GM12878 (cell line): ENCODE data around the gene ADGRB2. TPM values are rescaled to one million over a fixed set of nuclear protein-coding genes. Genes with fewer than 3 reads are reported as not detected.

Experiments used
- ATAC-seq: fragments of 200-7000 bp; cut with Tn5 transposase; 3 replicates; pipeline ENCODE4 v1.9.1; 2020; ENCODE audit warnings: mild to moderate bottlenecking, moderate library complexity
- BruUV-seq: library from RNA; stranded (reverse); fragments of 400-500 nt; replicated peaks from 2 replicates; lab custom pipeline; 2021; lab: Mats Ljungman, UMichigan
- CTCF ChIA-PET: fragments of 300-600 bp; sonication (Branson Sonifier 250); formaldehyde crosslinking; extraction: SDS; loops from one replicate; lab custom pipeline; 2021; ENCODE audit warnings: inconsistent platforms; lab: Yijun Ruan, JAX
- POLR2A ChIA-PET: fragments of 350-600 bp; formaldehyde crosslinking; extraction: SDS; loops from one replicate; lab custom pipeline; 2021; ENCODE audit warnings: inconsistent platforms; lab: Charles Lee
- RAD21 ChIA-PET: fragments of 300-600 bp; sonication (Branson Sonifier 250); formaldehyde crosslinking; loops from one replicate; lab custom pipeline; 2023; ENCODE audit warnings: antibody characterized with exemption; ENCODE audit not compliant: unreplicated experiment; lab: Charles Lee
- SMC1A ChIA-PET: fragments of 300-600 bp; sonication (Branson Sonifier 250); formaldehyde crosslinking; loops from one replicate; lab custom pipeline; 2023; ENCODE audit not compliant: unreplicated experiment, uncharacterized antibody; lab: Charles Lee
- DNase-seq: peaks from one replicate; pipeline ENCODE4 v3.0.0-alpha.2; 2011; ENCODE audit warnings: low read depth, low spot score
- FAIRE-seq: peaks from 3 replicates; lab custom pipeline; 2011; peaks lifted over from hg19 to GRCh38; lab: Jason Lieb, UNC
- H2AFZ ChIP-seq: 2 replicates; pipeline ENCODE4 v1.6.0; 2011; ENCODE audit warnings: low read depth, low read length, control low read depth; ENCODE audit not compliant: control insufficient read depth
- H3K27ac ChIP-seq: 2 replicates; pipeline ENCODE4 v1.5.1; 2011; ENCODE audit warnings: control low read depth; ENCODE audit not compliant: control insufficient read depth, insufficient read depth
- H3K27me3 ChIP-seq, 2 experiments: replicated peaks in 1 of 2; 2 replicates each; pipeline versions ENCODE4 v1.6.0 to v1.6.1; 2011; ENCODE audit warnings: low read length in 1 of 2; ENCODE audit not compliant: control insufficient read depth in 2 of 2, insufficient read depth in 2 of 2
- H3K36me3 ChIP-seq, 2 experiments: 2 replicates each; pipeline ENCODE4 v1.5.1; 2011; ENCODE audit warnings: low read length in 1 of 2; ENCODE audit not compliant: control insufficient read depth in 2 of 2, insufficient read depth in 2 of 2
- H3K4me1 ChIP-seq: 2 replicates; pipeline ENCODE4 v1.6.1; 2011; ENCODE audit warnings: mild to moderate bottlenecking, low read length, moderate library complexity, mixed read lengths; ENCODE audit not compliant: control insufficient read depth, insufficient read depth
- H3K4me2 ChIP-seq: 2 replicates; pipeline ENCODE4 v1.6.0; 2011; ENCODE audit warnings: control low read depth; ENCODE audit not compliant: control insufficient read depth, insufficient read depth
- H3K4me3 ChIP-seq: fragments of 200-600 bp; sonication (generic); 2 replicates; pipeline ENCODE4 v1.5.1; 2016
- H3K79me2 ChIP-seq: 2 replicates; pipeline ENCODE4 v1.6.0; 2011; ENCODE audit warnings: low read length; ENCODE audit not compliant: control insufficient read depth, insufficient read depth
- H3K9ac ChIP-seq: 2 replicates; pipeline ENCODE4 v1.8.0; 2011; ENCODE audit warnings: low read length, control low read depth, mixed read lengths; ENCODE audit not compliant: control insufficient read depth, insufficient read depth
- H3K9me3 ChIP-seq: replicated peaks from 3 replicates; pipeline ENCODE4 v1.5.1; 2011; ENCODE audit warnings: mild to moderate bottlenecking, low read length; ENCODE audit not compliant: control insufficient read depth, insufficient read depth
- H4K20me1 ChIP-seq: 2 replicates; pipeline ENCODE4 v1.6.0; 2011; ENCODE audit not compliant: control insufficient read depth, insufficient read depth
- CBFB ChIP-seq: IDR thresholded peaks from 2 replicates; pipeline ENCODE4 v1.6.1; 2016; ENCODE audit warnings: antibody characterized with exemption, low read depth
- CBX5 ChIP-seq: sonication (generic); IDR thresholded peaks from 2 replicates; pipeline ENCODE4 v1.6.1; 2016; ENCODE audit warnings: low read depth, moderate library complexity, mild to moderate bottlenecking, inconsistent platforms
- MTA2 ChIP-seq: fragments of 450-650 bp; IDR thresholded peaks from 2 replicates; pipeline ENCODE4 v1.6.1; 2016; ENCODE audit warnings: low read depth, mild to moderate bottlenecking, moderate library complexity
- MXI1 ChIP-seq: fragments of 150-350 bp; IDR thresholded peaks from 2 replicates; pipeline ENCODE4 v1.6.1; 2011; ENCODE audit warnings: low read depth, mild to moderate bottlenecking, inconsistent platforms, low read length, improper control_type of control experiment
- NFIC ChIP-seq: IDR thresholded peaks from 2 replicates; pipeline ENCODE4 v1.6.1; 2012; ENCODE audit warnings: low read depth, mild to moderate bottlenecking, inconsistent platforms, low read length, moderate library complexity
- SIX5 ChIP-seq: IDR thresholded peaks from 2 replicates; pipeline ENCODE4 v1.6.1; 2011; ENCODE audit warnings: mild to moderate bottlenecking, low read depth, low read length, moderate library complexity; ENCODE audit not compliant: severe bottlenecking
- ZNF24 ChIP-seq: fragments of 450-650 bp; IDR thresholded peaks from 2 replicates; pipeline ENCODE4 v1.6.1; 2017; ENCODE audit warnings: antibody characterized with exemption, mild to moderate bottlenecking
- ZNF384 ChIP-seq: IDR thresholded peaks from 2 replicates; pipeline ENCODE4 v1.6.1; 2012; ENCODE audit warnings: low read depth, mild to moderate bottlenecking, low read length, improper control_type of control experiment, borderline replicate concordance
- WGBS: methylation state at CpG from one replicate; pipeline ENCODE4 v1.1.6; 2016; ENCODE audit warnings: low lambda C conversion rate; ENCODE audit not compliant: insufficient replicate concordance, insufficient coverage; ENCODE audit errors: missing lambda C conversion rate; 5-methylcytosine and 5-hydroxymethylcytosine counted together
- in situ Hi-C: fragments of 300-500 bp; cut with MboI; formaldehyde crosslinking; loops from 9 replicates; pipeline ENCODE4 v1.14.3; 2018; ENCODE audit warnings: mixed read lengths
- intact Hi-C: fragments of 100-400 bp; cut with micrococcal nuclease; formaldehyde crosslinking; loops from one replicate; pipeline ENCODE4 v1.14.2; 2022; ENCODE audit not compliant: unreplicated experiment
- polyA plus RNA-seq, 11 experiments: library from polyadenylated mRNA; depleted of rRNA in 4 of 11; unstranded in 6 of 11; stranded (reverse) in 5 of 11; fragments of >200 nt; fragmentation: Nextera tagmentation in 4 of 11; fragmentation: Illumina TruSeq in 1 of 11; extraction: Ambion mirVana in 4 of 11; extraction: Trizol in 1 of 11; gene quantifications; 1 replicate in 1 of 11; 2 replicates in 10 of 11; pipeline versions ENCODE4 v1.2.1 to v1.2.3, GENCODE V29; 2011 to 2016; ENCODE audit warnings: inconsistent platforms in 2 of 11, missing spikeins in 2 of 11, low read depth in 1 of 11
- total RNA-seq, 4 experiments: library from RNA; depleted of rRNA in 3 of 4; stranded (reverse); fragments of >200 nt in 3 of 4; fragmentation: Illumina TruSeq in 1 of 4; extraction: Trizol in 1 of 4; gene quantifications; 2 replicates each; pipeline versions ENCODE4 v1.2.1 to v1.2.3, GENCODE V29; 2013 to 2021
- TF ChIP-seq, protein P1 (sequence below): IDR thresholded peaks from 2 replicates; pipeline ENCODE4 v1.6.1; 2011; ENCODE audit warnings: mild to moderate bottlenecking, low read depth, low read length, moderate library complexity; ENCODE audit not compliant: insufficient replicate concordance

Gene ADGRB2
- total and polyA plus RNA-seq, 10 of the 15 experiments (the other 5 are each of a cell fraction or from before 2014, with no cell fraction given) = 0.11 to 0.33 (median 0.18) TPM; not detected in 4

GRCh38 chr1:31787261-31787660 lies 23.1 kb upstream of the ADGRB2 start:
- no TSS peak for BruUV-seq
- Histone ChIP-seq H3K4me1 (peaks cover 19% of the 10 kb centered on the region), H3K9ac (no peak overlapping the region), H3K4me3 (no peak overlapping the region), H3K79me2 (no peaks in the 10 kb centered on the region), H3K9me3 (no peaks in the 10 kb centered on the region), H3K27ac (no peak overlapping the region), H3K27me3 (no peaks in the 10 kb centered on the region)
- SMC1A ChIA-PET = interaction anchor here (0.9 to 3.7 kb wide), 5 partner anchors 19 to 222 kb away, joined by 3 to 38 read pairs (median 10); no protein-coding TSS in a partner anchor
- intact Hi-C loops = no loop called here
- no peak for FAIRE-seq
- CTCF ChIA-PET = interaction anchor here (2.6 to 5.4 kb wide), 4 partner anchors 24 to 176 kb away, joined by 7 to 90 read pairs (median 26); no protein-coding TSS in a partner anchor
- DNase-seq = no peak
- RAD21 ChIA-PET = interaction anchor here (0.9 to 3.2 kb wide), 4 partner anchors 29 to 177 kb away, joined by 3 to 35 read pairs (median 10); partner anchors contain the start of gene SPOCD1
- TF ChIP-seq CBX5 (no peak), SIX5 (no peak), NFIC (no peak), ZNF384 (no peak), MXI1 (no peak)
- TF ChIP-seq, all 136 proteins: peak for 0
- POLR2A ChIA-PET = no interaction called here
- Histone ChIP-seq H3K4me2 (peak overlapping the region; percentile 98), H2AFZ (0 out of 2 replicates have a peak overlapping the region, but pooled peaks have one; percentile 98), H4K20me1 (no peaks in the 10 kb centered on the region), H3K36me3 (no peaks in the 10 kb centered on the region)
- in situ Hi-C loops = no loop called here
- WGBS = 90% methylated on average over 3 of the region's 3 CpGs
- ATAC-seq = no peak

DNA sequence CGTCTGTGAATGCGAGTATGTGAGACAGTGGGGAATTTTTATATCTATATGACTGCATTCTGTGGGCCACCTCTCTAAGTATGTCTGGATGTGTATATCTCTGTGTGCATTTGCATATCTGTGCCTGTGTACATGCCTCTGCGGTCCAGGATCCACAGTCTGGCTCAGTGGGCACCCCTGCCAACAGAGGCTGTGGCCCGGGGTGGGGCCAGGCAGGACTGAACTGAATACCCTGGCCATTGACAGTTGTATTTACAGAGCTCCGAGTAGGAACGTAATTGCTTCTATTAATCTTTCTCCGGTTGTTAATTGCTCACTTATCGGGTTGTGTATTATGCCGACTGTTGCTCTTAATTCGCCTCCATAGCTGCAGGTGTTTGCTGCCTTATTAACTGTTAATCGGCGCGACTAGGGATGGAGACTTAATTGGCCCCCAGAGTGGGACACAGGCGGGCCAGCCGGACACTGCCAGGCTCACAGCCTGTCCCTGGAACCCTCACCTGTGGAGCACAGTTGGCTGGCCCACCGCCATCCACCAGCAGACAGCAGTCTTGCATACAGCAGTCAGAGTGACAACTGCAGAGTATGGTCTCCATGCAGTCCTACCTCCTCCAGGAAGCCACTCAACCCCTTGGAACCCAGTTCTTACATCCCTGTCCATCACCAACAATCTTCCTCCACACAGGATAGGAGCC lies 22.4 kb upstream of the ADGRB2 start:
- Histone ChIP-seq H3K9me3 (no peaks in the 10 kb centered on the region), H3K9ac (no peak overlapping the region), H3K4me2 (no peak overlapping the region), H2AFZ (no peak overlapping the region), H3K4me3 (no peak overlapping the region), H3K4me1 (peaks cover 19% of the 10 kb centered on the region), H3K36me3 (no peaks in the 10 kb centered on the region), H4K20me1 (no peaks in the 10 kb centered on the region), H3K79me2 (no peaks in the 10 kb centered on the region), H3K27me3 (no peaks in the 10 kb centered on the region), H3K27ac (no peak overlapping the region)
- WGBS = 92% methylated on average over 16 of the region's 16 CpGs
- ChIA-PET RAD21 (interaction anchor here (3.2 kb wide), 1 partner anchor 35 kb away, joined by 15 read pairs; no protein-coding TSS in a partner anchor), POLR2A (no interaction called here), SMC1A (no interaction called here), CTCF (interaction anchor here (0.5 to 5.4 kb wide), 2 partner anchors 9 to 123 kb away, joined by 4 to 90 read pairs; no protein-coding TSS in a partner anchor)
- intact Hi-C loops = no loop called here
- TF ChIP-seq ZNF24 (no peak), CBFB (no peak), MTA2 (no peak)
- TF ChIP-seq, protein P1, sequence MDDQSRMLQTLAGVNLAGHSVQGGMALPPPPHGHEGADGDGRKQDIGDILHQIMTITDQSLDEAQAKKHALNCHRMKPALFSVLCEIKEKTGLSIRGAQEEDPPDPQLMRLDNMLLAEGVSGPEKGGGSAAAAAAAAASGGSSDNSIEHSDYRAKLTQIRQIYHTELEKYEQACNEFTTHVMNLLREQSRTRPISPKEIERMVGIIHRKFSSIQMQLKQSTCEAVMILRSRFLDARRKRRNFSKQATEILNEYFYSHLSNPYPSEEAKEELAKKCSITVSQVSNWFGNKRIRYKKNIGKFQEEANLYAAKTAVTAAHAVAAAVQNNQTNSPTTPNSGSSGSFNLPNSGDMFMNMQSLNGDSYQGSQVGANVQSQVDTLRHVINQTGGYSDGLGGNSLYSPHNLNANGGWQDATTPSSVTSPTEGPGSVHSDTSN = no peak
- in situ Hi-C loops = no loop called here
- DNase-seq (no peak), ATAC-seq (no peak), FAIRE-seq (no peak)
- no TSS peak for BruUV-seq
